Left ventricle myocardium inferior (tissue), 1 donor: ENCODE measurements around the gene GPATCH1. TPM values are rescaled to one million over a fixed set of nuclear protein-coding genes. Genes with fewer than 3 reads are reported as not detected.
A peak's percentile ranks its signal among the peaks of the same experiment; 100 is the strongest.
"Not testable (repeated sequence)": the region's sequence is repeated elsewhere in the genome, so short reads cannot be mapped to it uniquely, and the experiment has no call there.

ENCODE experiments used
- DNase-seq: peaks from one replicate; pipeline ENCODE4 v3.0.0-alpha.2; 2020
- H3K27ac ChIP-seq: fragments of 200-600 bp; replicated peaks from 2 replicates; pipeline ENCODE4 v1.8.0; 2021
- H3K27me3 ChIP-seq: fragments of 200-600 bp; 2 replicates; pipeline ENCODE4 v1.8.0; 2021; ENCODE audit warnings: low read depth
- H3K36me3 ChIP-seq: fragments of 200-600 bp; 2 replicates; pipeline ENCODE4 v1.8.0; 2021
- H3K4me1 ChIP-seq: fragments of 200-600 bp; 2 replicates; pipeline ENCODE4 v1.8.0; 2021
- H3K4me3 ChIP-seq: fragments of 200-600 bp; 2 replicates; pipeline ENCODE4 v1.8.0; 2021; ENCODE audit warnings: mild to moderate bottlenecking, moderate library complexity
- H3K9me3 ChIP-seq: fragments of 200-600 bp; replicated peaks from 2 replicates; pipeline ENCODE4 v1.8.0; 2021
- CTCF ChIP-seq: fragments of 200-600 bp; IDR thresholded peaks from 2 replicates; pipeline ENCODE4 v1.8.0; 2021; ENCODE audit warnings: antibody characterized with exemption, mild to moderate bottlenecking, borderline replicate concordance
- intact Hi-C: fragments of 100-400 bp; cut with micrococcal nuclease; formaldehyde crosslinking; loops from one replicate; pipeline ENCODE4 v1.11.0; 2022
- total RNA-seq: library from RNA; stranded (reverse); fragmentation: NEBNext Ultra II Directional; extraction: Animal tissue kit (Norgen Biotek cat#: 25700); gene quantifications from one replicate; pipeline ENCODE4 v1.2.1, GENCODE V29; 2021
- donor health status: DM: no; HTN: yes; CAD: no; lungs with severe emphysema.

The GPATCH1 gene
- total RNA-seq, 1 donor from 2014 or later = 6.2 TPM

GRCh38 chr19:33118643-33119042, 37.7 kb downstream of the GPATCH1 start:
- intact Hi-C loops = no loop called here
- peaks cover 89% of the 10 kb centered on the region for H3K36me3 ChIP-seq

DNA sequence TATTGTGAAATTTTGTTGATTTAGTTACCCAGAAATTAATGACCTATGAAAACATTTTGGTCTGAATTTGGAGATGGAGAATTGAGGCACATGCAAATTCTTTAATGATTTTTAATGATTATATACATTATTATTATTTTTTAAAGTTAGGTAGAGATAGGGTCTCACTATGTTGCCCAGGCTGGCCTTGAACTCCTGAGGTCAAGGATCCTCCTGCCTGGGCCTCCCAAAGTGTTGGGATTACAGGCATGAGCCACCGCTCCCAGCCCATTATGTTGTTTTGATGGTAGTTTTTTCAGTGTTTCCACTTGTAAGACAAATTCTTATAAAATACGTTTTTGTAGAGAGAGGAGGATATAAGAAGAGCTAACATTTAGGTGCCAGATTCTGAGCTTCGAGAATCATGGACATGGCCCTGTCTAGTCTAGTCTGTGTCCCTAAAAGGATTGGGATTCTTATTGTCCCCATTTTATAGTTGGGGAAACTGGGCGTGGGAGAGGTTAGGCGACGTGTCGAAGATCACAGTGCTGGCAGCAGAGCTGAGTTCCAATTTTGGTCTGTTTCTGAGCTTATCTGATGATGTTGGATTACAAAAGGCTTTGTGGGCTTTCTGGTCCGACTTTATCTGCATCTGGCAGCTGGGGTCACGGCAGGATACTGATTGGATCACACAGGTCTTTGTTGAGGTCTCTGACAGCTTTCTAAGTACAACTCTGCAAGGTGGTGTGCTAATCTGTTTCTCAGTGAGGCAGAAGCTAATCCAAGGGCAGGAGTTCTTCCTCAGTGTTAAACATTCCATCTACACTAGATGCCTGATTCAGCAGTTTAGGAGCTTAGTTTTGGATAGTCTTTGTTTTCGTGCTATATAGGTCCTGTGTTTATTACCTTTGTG, 43.5 kb downstream of the GPATCH1 start:
- H3K4me3 ChIP-seq = no peak overlapping the region
- H3K9me3 ChIP-seq = no peaks in the 10 kb centered on the region
- DNase-seq = no peak
- H3K27me3 ChIP-seq = no peaks in the 10 kb centered on the region
- peaks cover 83% of the 10 kb centered on the region for H3K36me3 ChIP-seq
- no peak for TF ChIP-seq CTCF
- no peak overlapping the region for H3K27ac ChIP-seq
- H3K4me1 ChIP-seq = peaks cover 6% of the 10 kb centered on the region
- intact Hi-C loops = no loop called here

More at GRCh38 chr19:33118643-33119042, 37.7 kb downstream of the GPATCH1 start:
- no peak overlapping the region for H3K27ac ChIP-seq
- no peaks in the 10 kb centered on the region for H3K27me3 ChIP-seq
- TF ChIP-seq CTCF = no peak
- no peaks in the 10 kb centered on the region for H3K9me3 ChIP-seq
- DNase-seq = no peak
- H3K4me3 ChIP-seq = no peak overlapping the region
- H3K4me1 ChIP-seq = no peaks in the 10 kb centered on the region

DNA sequence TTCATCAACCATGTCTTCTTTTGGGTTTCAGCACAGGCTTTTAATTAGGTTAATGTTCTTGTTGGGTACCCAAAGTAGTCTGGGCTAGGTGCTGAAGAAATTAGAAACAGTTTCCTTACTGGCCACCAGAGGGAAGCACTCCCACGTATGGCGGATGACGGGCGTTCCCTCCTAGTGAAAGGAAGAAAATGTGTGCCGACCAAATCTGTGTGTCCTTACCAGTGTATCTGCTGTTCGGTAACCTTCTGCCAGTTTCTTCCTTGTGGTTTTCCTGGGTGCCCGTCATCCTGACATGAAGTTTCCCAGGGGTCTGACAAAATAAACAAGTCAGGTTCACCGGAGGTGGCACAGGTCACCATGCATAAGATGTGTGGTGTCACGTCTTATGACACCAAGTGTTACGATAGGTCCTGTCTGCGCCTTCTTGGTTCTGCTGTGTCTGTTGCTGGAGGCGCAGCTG, 45.0 kb downstream of the GPATCH1 start:
- no peaks in the 10 kb centered on the region for H3K27me3 ChIP-seq
- H3K4me1 ChIP-seq = peaks cover 6% of the 10 kb centered on the region
- intact Hi-C loops = no loop called here
- TF ChIP-seq CTCF = peak; percentile 89
- no peak overlapping the region for H3K27ac ChIP-seq
- peak overlapping the region; percentile 17 for H3K4me3 ChIP-seq
- peaks cover 89% of the 10 kb centered on the region for H3K36me3 ChIP-seq
- H3K9me3 ChIP-seq = no peaks in the 10 kb centered on the region
- DNase-seq = no peak

DNA sequence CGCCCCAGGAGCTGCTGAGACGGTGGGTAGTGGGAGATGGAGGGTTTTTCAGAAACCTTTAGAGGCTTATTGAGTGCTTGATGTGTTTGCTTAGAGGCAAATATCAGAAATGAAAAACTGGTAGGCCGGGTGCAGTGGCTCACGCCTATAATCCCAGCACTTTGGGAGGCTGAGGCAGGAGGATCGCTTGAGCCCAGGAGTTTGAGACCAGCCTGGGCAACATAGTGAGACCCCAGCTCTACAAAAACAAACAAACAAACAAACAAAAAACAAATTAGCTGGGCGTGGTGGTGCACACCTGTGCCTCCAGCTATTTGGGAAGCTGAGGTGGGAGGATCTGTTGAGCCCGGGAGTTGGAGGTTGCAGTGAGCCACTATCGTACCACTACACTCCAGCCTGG, 45.7 kb downstream of the GPATCH1 start:
- H3K36me3 ChIP-seq = peaks cover 83% of the 10 kb centered on the region
- H3K4me1 ChIP-seq, DNase-seq, H3K27me3 ChIP-seq, intact Hi-C loops, H3K27ac ChIP-seq, H3K4me3 ChIP-seq, H3K9me3 ChIP-seq: not testable (repeated sequence)

- DNase-seq = no peak
- intact Hi-C loops = no loop called here
- Histone ChIP-seq H3K27me3 (peaks cover 12% of the 10 kb centered on the region), H3K4me1 (peaks cover 6% of the 10 kb centered on the region), H3K9me3 (no peaks in the 10 kb centered on the region), H3K4me3 (no peak overlapping the region), H3K27ac (no peak overlapping the region), H3K36me3 (peaks cover 55% of the 10 kb centered on the region)
- no peak for TF ChIP-seq CTCF
These were observed 48.9 kb downstream of the GPATCH1 start for GRCh38 chr19:33129901-33130300.

- H3K36me3 ChIP-seq = peaks cover 49% of the 10 kb centered on the region
These were observed 49.5 kb downstream of the GPATCH1 start for GRCh38 chr19:33130433-33130832.

More at GRCh38 chr19:33130433-33130832, 49.5 kb downstream of the GPATCH1 start:
- Histone ChIP-seq H3K4me3 (no peak overlapping the region), H3K9me3 (no peaks in the 10 kb centered on the region), H3K27ac (no peak overlapping the region), H3K4me1 (peaks cover 6% of the 10 kb centered on the region), H3K27me3 (peaks cover 18% of the 10 kb centered on the region)
- no peak for DNase-seq
- intact Hi-C loops = no loop called here
- TF ChIP-seq CTCF = no peak
